ENCODE data around the gene PTPN7. TPM values are rescaled to one million over a fixed set of nuclear protein-coding genes. Genes with fewer than 3 reads are reported as not detected.

The PTPN7 gene
- total RNA-seq, 4 donors from 2014 or later = 1.9 to 5.5 (median 3.1) TPM

DNA sequence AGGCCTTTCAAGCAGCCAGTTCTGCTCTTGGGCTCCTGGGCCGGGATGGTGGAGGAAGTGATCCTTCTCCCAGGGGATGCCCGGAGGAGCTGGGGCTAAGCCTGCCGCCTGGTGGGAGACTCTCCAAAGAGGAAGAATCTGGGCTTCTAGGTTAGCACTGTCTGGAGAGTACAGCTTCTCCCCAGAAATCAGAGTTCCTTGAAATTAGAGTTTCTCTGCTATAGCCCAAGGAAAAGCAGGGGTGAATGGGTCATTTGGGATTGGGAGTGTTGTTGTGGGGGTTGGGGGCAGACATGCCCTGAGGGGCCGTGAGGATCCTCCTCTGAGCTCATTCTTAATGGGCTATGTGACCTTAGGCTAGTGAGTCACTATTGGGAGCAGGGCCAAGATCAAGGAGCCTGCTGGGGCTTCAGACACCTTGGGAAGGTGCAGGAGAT is 39.7 kb upstream of the PTPN7 start:
- peaks cover 0 to 68% (median 0%) of the 10 kb centered on the region in 4 donors for H3K27me3 ChIP-seq
- intact Hi-C loops (cut with DNase I) = no loop called here
- no peak for TF ChIP-seq POLR2A (IDR thresholded peaks at IDR 0.05)
- TF ChIP-seq, protein P1, sequence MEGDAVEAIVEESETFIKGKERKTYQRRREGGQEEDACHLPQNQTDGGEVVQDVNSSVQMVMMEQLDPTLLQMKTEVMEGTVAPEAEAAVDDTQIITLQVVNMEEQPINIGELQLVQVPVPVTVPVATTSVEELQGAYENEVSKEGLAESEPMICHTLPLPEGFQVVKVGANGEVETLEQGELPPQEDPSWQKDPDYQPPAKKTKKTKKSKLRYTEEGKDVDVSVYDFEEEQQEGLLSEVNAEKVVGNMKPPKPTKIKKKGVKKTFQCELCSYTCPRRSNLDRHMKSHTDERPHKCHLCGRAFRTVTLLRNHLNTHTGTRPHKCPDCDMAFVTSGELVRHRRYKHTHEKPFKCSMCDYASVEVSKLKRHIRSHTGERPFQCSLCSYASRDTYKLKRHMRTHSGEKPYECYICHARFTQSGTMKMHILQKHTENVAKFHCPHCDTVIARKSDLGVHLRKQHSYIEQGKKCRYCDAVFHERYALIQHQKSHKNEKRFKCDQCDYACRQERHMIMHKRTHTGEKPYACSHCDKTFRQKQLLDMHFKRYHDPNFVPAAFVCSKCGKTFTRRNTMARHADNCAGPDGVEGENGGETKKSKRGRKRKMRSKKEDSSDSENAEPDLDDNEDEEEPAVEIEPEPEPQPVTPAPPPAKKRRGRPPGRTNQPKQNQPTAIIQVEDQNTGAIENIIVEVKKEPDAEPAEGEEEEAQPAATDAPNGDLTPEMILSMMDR (IDR thresholded peaks at IDR 0.05) = no peak
- no peak overlapping the region for H3K4me3 ChIP-seq
- H3K27ac ChIP-seq = peak overlapping the region in 3 of 4 donors; percentile 16 to 42 (median 26)
- H3K9me3 ChIP-seq = no peaks in the 10 kb centered on the region
- DNase-seq = no peak
- no peaks in the 10 kb centered on the region for H3K36me3 ChIP-seq
- 14 to 40% methylated on average over 2 to 4 of the region's 4 CpGs for WGBS, 2 donors
- H3K4me1 ChIP-seq = peaks cover 12 to 26% (median 14%) of the 10 kb centered on the region in 3 donors

DNA sequence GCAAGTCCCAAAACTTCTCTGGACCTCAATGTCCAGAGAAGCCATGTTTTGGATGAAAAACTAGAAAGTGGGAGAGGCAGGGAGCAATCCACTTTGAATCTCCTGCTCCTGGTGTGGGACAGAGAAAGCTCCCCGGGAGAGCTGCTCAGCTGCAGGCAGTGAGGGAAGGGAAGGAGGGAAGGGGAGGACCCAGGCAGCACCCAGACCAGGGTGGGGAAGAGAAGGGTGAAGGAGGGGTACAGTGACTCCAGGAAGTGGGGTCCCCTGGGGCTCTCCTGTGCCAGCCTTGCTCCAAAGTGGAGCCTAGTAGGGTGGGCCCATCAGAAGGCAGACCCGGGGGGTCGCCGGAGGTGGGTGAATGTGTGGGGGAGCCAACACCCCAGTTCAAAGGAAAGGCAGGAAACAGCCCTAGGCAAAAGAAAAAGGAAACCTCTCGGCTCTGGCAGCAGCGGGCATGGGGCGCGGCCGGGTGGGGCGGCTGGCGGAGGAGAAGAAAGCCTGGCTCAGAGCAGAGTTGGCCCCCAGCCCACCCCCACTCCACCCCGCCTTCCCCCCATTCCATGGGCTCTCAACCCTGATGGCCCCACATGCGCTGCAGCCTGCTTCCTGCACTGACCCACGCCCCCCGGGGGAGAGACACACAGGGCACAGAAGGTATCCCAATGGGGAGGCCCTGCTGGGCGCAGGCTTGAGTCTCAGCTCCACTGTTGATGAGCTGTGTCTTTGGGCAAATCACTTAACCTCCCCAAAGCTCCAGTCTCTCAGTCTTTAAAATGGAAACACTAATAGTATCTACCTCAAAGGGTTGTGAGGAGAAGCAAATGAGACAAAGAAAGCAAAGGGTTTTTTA is 38.9 kb upstream of the PTPN7 start:
- Histone ChIP-seq H3K36me3 (no peaks in the 10 kb centered on the region), H3K4me1 (peaks cover 12 to 29% (median 14%) of the 10 kb centered on the region in 3 donors), H3K9me3 (no peaks in the 10 kb centered on the region), H3K27me3 (peaks cover 0 to 77% (median 3%) of the 10 kb centered on the region in 4 donors), H3K27ac (peak overlapping the region in 3 of 4 donors; percentile 37 to 53 (median 52)), H3K4me3 (no peak overlapping the region)
- 3 to 59% methylated on average over 8 to 14 of the region's 16 CpGs for WGBS, 2 donors
- intact Hi-C loops (cut with DNase I) = no loop called here
- TF ChIP-seq, protein P1 (IDR thresholded peaks at IDR 0.05) = no peak
- DNase-seq = no peak

DNA sequence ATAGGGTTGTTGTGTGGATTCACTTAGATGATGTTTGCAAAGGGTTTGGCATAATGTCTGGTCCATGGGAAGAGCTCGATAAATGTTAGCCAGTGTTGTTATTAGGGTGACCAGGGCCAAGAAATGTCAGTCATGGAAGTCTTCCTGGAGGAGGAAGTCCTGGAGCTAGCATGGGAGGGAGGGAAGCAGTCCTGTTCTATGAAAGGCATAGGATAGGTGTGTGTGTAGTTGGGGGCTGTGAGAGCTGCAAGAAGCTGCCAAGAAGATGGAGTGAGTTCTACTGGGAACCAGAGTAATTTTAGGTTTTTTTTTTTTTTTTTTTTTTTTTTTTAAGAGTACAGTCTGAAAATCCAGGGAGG is 37.9 kb upstream of the PTPN7 start:
- peaks cover 16 to 38% (median 17%) of the 10 kb centered on the region in 3 donors for H3K4me1 ChIP-seq
- intact Hi-C loops (cut with DNase I) = no loop called here
- no peak for DNase-seq
- peaks cover 0 to 86% (median 5%) of the 10 kb centered on the region in 4 donors for H3K27me3 ChIP-seq
- H3K27ac ChIP-seq = no peak overlapping the region
- H3K9me3 ChIP-seq = no peaks in the 10 kb centered on the region
- TF ChIP-seq, protein P1 (IDR thresholded peaks at IDR 0.05) = no peak
- no peak for TF ChIP-seq POLR2A (IDR thresholded peaks at IDR 0.05)
- no peak overlapping the region for H3K4me3 ChIP-seq
- no peaks in the 10 kb centered on the region for H3K36me3 ChIP-seq
- WGBS, 2 donors = 40 to 47% methylated on average over 1 of the region's 1 CpG

DNA sequence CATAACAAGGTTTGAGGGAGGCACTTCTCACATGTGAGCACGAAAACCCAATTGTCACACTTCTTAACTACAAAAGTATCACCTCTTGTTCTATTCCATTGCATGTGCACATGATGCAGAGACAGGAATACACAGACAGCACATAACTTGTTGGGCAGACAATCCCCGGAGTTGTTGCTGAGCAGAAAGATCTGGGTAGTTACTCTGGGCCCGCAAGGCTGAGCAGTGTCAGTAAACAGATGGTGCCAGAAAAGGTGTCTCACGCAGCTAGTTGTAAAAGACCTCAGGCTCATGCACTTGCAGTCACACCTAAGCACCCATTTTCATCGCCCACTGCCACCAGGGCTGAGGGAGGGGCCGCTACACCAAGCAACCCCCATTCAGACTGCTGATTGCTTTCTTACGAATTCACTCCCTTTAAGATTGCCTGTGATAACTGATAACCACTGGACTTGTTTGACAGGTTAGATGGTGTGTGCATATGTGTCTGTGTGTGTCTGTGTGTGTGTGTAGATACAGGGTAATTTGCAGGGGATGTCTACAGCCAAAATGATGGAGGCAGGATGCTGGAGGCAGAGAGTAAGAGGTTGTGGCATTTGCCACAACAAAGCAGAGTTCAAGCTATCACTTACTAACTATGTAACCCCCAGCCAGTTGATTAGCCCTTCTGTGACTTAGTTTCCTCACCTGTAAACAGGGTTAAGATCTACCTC is 37.4 kb upstream of the PTPN7 start:
- peaks cover 0 to 91% (median 5%) of the 10 kb centered on the region in 4 donors for H3K27me3 ChIP-seq
- WGBS, 2 donors = 60 to 63% methylated on average over 7 of the region's 7 CpGs
- TF ChIP-seq, protein P1 (IDR thresholded peaks at IDR 0.05) = no peak
- no peak for TF ChIP-seq POLR2A (IDR thresholded peaks at IDR 0.05)
- no peak for DNase-seq
- no peaks in the 10 kb centered on the region for H3K9me3 ChIP-seq
- no peaks in the 10 kb centered on the region for H3K36me3 ChIP-seq
- H3K4me3 ChIP-seq = no peak overlapping the region
- H3K27ac ChIP-seq = no peak overlapping the region
- intact Hi-C loops (cut with DNase I) = no loop called here
- H3K4me1 ChIP-seq = peaks cover 20 to 43% (median 22%) of the 10 kb centered on the region in 3 donors

DNA sequence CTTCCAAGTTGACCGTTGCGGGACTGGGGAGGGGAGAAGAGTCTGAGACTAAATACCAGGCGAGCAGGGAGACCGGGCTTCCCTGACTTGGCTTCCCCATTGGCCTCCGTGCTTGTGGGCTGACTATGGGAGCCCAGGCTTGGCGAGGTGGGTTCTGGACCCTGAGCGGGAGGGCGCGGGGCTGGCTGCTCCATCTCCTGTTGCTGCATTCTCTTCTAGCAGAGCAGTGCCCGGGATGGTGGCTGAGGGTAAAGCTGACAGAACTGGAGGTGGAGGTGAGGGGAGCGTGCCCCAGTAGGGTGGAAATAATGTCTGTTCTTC is 33.9 kb upstream of the PTPN7 start:
- WGBS, 2 donors = 16% methylated on average over 6 of the region's 11 CpGs; no CpG with 5 or more reads in 1 of the 2 donors
- Histone ChIP-seq H3K9me3 (no peaks in the 10 kb centered on the region), H3K4me1 (peaks cover 9 to 31% (median 14%) of the 10 kb centered on the region in 3 donors), H3K27ac (no peak overlapping the region), H3K4me3 (peak overlapping the region; percentile 18 to 61 (median 38)), H3K27me3 (peaks cover 0 to 86% (median 5%) of the 10 kb centered on the region in 4 donors), H3K36me3 (no peaks in the 10 kb centered on the region)
- TF ChIP-seq, protein P1 (IDR thresholded peaks at IDR 0.05) = no peak
- no peak for TF ChIP-seq POLR2A (IDR thresholded peaks at IDR 0.05)
- intact Hi-C loops (cut with DNase I) = no loop called here
- no peak for DNase-seq
